OCI-M2 (cell line): ENCODE data around the gene GSTT4.
"Not testable (repeated sequence)": the region's sequence is repeated elsewhere in the genome, so short reads cannot be mapped to it uniquely, and the experiment has no call there.

Source experiments
- DNase-seq: peaks from one replicate; lab custom pipeline; 2025; ENCODE audit not compliant: unreplicated experiment; lab: John Stamatoyannopoulos, UW

The GSTT4 gene

DNA sequence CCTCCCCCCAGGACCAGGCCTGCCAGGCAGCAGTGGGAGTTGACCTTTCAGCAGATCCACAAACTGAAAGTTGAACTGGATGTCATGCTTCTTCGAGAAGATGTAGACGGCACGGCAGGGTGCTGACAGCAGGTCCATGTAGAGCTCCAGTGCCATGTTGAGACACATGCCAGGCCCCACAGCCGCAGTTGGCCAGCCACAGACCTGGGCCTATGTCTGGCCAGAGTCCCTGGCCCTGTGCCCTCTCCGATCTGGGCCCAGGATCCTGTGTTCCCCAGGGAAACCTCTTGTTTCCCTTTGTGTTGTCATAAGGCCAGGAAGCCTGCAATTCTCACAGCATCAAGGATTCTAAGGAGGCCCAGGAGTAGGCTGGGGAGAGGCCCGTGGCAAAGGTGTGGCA is at the start of gene GSTT4:
Gene GSTT4 (minus strand): TSS at position 253 of the 400 bp plus-strand sequence. CDS start 97 bp downstream, at position 156.
- no peak for DNase-seq

- no peak for DNase-seq
These were observed 49.1 kb upstream of the GSTT4 start for GRCh38 chr22:24054356-24054755.

DNA sequence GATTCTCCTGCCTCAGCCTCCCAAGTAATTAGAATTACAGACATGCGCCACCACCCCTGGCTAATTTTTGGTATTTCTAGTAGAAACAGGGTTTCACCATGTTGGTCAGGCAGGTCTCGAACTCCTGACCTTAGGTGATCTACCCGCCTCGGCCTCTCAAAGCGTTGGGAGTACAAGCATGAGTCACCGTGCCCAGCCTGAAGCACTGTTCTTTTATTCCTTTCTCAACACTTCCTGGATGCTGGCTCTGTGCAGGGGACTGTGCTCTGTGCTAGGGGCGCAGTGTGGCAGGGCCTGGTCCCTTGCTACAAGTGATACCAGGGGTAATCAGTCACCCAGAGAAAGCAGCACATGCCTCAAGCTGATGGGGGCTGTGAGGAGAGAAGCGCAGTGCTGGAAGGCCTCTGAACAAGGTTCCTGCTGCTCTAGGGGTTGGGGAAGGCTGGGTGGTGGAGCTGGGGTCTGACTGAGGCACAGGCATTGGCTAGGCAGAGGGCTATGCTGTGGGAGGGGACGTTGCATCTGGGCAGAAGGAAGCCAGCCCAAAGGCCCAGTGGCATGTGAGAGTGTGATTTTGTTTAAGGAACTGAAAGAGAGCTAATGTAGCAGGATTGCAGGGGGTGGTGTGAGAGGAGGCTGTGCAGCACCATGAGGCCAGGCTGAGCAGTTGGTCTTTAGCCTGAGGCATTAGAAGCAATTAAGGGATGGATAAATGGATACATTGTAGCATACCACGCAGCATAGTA is 48.4 kb upstream of the GSTT4 start:
- DNase-seq: no peak

- DNase-seq: no peak
These were observed 46.3 kb upstream of the GSTT4 start for GRCh38 chr22:24051568-24051967.

DNA sequence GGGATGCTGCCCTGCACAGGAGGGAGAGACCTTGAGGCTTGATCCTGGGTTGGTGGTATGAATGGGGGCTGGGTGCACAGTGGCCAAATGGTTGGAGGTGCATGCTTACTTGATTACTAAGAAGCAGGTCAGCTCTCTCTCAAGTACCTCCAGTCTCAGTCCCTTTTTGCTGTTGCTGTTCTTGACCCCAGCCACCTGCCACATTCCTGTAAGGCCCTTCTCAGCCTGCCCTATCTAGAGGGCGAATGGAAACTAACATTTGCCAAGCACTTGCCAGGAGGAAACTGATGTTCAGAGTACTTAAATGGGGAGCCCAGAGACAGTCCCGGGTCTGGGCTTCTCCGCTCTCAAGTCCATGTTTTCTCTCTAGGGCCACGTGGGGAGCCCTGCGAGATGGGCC is 45.8 kb upstream of the GSTT4 start:
- no peak for DNase-seq

DNA sequence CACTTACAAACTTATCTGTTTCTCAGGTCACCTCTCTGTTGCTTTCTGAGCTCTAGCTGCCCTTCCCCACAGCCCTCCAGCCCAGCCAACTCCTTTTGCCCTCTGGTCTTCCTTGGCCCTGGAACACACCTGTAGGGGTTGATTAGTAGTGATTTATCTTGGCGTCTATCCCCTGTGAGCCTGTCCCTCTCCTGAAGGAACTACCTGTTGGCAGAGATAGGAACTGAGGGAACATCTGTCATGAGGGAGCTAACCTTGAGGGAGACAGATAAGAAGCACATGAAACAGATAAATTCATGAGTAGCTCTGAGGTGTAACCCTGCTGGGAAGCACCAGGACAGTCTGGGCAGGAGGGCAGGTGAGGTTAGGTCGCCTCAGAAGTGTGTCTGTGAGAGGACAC is 44.7 kb upstream of the GSTT4 start:
- no peak for DNase-seq

DNA sequence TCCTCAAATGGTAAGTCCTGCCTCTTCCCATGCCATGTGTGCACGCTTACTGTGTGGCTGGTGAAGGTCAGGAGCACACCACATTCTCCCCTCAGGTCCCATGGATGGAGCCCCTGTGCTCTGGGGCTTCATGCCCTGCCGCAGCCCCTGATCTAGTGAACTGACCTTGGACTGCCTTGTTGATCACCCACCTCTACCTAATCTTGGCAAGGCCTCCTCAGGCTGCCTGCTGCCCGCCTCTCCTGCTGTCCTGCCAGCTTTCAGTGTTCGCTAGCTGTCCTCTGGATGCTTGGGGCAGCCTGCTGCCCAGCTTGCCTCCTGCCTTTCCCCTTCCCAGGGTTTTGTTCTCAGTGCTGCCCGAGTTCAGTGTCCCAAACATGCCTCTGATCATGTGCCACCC is 44.0 kb upstream of the GSTT4 start:
- no peak for DNase-seq

DNA sequence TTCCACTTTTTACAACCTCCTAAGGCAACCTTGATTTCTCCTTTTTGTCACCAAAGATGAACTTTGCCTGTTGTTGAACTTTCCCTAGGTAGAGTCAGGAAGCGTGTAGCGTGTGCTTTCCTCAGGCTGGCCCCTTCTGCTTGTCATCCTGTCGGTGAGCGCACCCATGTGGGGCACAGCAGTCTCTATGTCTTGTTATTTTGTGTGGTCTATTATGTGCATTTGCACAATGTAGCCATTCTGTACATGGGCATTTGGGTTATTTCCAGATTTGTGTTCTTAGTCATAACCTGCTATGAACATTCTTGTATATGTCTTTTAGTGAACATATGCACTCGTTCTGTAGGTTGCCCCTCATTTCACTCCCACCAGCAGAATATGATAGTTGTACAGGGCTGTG is 40.8 kb upstream of the GSTT4 start:
- DNase-seq: no peak

DNA sequence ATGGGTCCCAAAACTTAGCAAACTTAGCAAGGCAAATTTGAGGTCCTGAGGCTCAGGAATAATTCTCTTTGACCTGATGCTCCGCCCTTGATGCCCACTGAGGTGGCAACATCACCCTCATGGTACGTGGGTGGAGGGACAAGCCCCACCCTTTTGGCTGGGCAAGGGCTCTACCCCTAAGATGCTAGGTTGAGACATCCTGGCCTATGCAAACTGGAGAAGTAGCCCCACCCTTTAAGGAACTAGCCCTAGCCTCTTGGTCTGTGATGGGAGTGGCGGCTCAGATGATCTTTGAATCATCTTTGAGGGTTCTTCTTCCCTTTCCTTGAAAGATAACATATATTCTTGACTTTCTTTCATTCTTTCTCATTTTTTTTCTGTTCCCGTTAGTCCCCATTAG is 38.7 kb upstream of the GSTT4 start:
- DNase-seq: no peak

DNA sequence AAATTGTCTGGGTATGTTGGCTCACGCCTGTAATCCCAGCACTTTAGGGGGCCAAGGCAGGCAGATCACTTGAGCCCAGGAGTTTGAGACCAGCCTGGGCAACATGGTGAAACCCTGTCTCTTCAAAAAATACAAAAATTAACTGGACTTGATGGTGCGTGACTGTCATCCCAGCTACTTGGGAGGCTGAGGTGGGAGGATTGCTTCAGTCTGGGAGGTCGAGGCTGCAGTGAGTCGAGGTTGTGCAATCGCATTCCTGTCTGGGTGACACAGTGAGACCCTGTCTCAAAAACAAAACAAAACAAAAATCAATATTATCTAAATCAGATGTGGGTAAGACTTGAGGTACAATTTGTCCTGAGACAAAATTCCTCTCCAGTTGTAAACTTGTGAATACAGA is 38.2 kb upstream of the GSTT4 start:
- DNase-seq: not testable (repeated sequence)

DNA sequence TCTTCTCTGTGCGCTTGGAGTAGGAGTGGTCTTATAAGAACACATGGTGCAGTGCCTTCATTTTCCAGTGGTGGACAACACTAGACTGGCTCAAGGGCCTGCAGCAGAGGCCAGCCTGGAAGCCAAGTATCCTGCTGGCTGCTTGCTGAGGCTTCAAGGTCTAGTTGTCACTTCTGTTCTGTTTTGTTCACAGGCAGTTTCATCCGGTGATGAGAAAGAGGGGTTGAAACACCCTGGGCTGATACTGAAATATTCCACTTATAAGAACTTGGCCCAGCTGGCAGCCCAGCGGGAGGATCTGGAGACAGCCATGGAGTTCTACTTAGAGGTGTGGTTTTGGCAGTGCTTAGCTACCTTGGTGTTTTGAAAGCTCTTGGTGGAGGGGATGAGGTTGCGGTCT is 35.7 kb upstream of the GSTT4 start:
- DNase-seq: no peak

DNA sequence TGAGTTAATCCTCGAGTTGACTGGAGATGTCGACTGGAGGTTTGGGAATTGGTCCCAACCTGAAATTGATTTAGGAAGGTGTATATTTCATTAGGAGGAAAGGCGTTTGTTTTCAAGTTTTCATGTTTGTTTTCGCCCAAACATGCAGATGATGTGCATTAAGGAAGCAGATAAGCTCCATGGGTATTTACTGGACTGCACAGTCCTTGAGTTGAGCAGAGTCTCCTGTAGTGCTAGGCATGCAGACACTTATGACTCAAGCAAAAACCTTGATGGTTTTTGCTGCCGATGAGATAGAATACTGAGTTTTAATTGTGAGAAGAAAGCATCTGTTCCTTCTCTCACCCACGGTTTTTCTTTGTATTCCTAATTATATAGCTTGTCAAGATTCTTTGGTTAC is 33.8 kb upstream of the GSTT4 start:
- DNase-seq: no peak

DNA sequence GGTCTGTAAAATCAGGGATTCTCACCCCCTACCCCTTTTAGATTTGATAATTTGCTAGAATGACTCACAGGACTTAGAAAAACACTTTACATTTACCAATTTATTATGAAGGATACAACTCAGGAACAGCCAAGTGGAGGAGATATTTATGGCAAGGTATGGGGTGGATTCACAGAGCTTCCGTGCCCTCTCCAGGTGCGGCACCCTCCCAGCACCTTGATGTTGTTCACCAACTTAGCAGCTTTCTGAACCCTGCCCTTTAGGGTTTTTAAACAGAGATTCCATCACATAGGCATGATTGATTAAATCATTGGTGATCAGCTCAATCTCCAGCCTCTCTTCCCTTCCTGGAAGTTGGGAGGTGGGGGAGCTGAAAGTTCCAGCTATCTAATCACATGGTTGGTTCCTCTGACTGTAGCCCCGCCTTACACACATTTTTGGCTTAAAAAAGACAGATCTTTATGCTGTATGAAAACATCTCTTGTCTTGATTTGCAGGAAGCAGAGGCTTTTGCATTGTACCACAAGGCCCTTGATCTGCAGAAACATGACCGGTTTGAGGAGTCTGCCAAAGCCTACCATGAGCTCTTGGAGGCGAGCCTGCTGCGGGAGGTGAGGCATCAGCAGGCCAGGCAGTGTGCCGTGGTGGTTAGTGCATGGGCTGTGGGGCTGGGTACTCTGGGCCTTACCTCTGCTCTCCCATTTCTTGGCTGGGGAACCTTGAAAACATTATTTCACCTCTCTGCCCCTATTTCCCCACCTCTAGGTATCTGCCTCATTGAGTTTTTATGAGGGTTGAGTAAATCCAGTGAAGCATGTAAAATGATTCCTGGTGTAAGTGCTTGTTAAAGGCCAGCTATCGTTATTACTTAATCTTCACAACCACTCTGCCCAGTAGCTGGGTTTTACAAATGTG is 32.9 kb upstream of the GSTT4 start:
- DNase-seq: no peak

DNA sequence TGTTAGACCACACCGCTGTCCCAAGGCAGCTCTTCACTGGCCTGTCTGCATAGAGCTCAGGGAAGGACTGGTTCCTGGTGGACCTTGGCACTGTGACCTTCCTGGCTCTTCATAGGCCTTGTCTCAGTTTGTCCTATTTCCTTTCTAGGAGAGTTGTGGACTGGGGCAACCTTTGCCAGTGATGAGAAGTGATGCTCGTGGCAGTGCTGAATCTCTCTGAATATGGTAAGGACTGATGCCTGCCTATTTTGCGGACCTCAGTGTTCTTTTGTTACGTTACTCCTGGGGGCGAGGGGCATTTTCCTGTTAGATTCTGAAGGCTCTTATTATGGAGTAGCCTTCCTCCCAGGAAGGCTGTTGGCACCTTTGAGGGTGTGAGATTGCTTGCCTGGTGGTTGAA is 30.0 kb upstream of the GSTT4 start:
- DNase-seq: no peak

GRCh38 chr22:24033731-24034130 is 28.5 kb upstream of the GSTT4 start:
- no peak for DNase-seq

DNA sequence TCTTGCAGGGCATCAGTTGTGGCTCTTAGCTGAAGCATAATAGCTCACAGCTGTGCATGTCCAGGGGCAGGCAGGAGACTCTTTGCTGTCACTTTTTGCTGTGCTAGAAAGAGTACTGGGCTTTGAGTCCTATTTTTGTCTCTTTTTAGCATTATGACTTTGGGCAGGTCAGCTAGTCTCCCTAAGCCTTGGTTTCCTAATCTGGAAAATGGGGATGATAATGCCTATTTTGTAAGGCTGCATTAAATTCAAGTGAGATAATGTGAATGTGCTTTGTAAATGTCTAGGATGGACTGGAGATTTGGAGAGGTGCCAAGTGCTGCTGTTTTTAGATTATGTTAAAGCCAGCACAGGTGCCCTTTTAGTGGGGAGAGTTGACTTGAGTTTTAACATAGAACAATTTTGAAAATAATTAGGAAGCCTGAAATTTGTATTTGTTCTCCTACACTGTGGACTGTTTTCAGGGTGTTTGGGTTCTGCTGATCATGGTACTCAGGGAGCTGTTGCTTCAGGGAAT is 25.0 kb upstream of the GSTT4 start:
- DNase-seq: no peak

DNA sequence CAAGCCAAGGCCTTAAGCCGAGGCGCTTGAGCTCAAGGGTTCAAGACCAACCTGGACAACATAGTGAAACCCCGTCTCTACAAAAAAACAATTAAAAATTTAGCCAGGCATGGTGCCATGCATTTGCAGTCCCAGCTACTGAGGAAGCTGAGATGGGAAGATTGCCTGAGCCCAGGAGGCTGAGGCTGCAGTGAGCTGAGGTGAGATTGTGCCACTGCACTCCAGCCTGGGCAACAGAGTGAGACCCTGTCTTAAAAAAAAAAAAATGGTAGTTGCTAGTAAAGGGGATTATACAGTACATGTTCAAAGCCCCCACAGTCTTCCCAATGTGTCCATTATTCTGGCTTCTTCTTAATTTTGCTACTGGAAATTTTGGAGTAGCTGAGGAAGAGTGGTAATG is 24.1 kb upstream of the GSTT4 start:
- no peak for DNase-seq

DNA sequence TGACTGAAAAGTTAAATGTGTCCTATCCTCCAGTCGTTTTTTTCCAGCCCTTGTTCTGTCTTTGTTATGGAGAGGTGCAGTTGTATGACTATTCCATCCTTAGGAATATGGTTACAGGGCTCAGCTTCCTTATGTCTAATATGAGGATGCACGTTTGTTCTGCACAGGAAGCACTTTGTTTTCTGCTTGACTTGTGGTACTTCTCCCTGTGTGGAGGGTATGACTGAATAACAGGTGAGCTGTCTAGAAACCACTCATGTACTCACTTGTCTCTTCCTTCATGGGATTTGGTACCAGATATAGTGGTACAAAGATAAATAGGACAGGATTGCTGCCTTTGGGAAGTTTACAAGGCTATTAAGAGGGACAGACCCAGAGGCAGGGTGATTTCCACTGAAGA is 23.3 kb upstream of the GSTT4 start:
- no peak for DNase-seq

DNA sequence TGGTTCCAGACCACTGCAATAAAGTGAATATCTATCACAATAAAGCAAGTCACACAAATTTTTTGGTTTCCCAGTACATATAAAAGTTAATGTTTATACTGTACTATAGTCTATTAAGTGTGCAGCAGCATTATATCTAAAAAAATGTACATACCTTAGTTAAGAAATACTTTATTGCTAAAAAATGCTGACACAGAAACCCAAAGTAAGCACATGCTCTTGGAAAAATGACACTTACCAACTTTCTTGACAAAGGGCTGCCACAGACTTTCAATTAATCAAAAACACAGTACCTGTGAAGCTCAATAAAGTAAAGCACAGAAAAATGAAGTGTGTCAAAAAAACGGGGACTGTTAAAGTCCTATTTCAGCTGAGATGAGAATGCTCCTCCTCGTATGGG is 22.7 kb upstream of the GSTT4 start:
- no peak for DNase-seq

DNA sequence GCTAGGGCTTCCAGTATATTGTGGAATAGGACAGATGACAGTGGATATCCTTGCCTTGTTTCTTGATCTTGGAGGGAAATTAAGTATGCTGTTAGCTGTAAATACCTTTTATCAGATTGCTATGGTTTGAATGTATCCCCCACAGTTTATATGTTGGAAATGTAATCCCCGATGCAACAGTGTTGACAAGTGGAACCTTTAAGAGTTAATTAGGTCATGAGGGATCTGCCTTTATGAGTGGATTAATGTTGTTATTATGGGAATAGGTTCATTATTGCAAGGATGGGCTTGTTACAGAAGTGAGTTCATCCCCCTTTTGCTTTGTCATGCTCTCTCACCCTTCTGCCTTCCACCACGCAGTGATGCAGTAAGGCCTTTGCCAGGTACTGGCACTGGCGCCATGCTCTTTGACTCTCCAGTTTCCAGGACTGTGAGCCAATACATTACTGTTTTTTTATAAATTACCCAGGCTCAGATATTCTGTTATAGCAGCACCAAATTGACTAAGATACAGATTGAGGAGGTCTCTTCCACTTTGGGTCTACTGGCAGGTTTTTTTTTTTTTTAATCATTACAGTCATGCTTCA is 22.2 kb upstream of the GSTT4 start:
- DNase-seq: no peak

DNA sequence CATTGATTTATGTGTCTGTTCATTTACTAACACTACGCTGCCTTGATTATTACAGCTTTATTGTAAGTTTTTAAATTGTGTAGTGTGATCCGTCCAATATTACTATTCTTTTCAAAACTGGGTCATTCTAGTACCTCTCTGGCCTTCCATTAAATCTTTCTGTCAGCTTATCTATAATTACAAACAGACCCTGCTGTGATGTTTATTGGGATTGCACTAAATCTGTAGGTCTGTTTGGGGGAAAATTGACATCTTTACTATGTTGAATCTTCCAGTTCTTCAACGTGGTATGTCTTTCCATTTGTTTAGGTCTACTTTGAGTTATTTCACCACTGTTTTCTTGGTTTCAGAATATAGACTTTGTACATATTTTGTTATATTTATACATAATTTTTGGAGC is 21.5 kb upstream of the GSTT4 start:
- DNase-seq: no peak

DNA sequence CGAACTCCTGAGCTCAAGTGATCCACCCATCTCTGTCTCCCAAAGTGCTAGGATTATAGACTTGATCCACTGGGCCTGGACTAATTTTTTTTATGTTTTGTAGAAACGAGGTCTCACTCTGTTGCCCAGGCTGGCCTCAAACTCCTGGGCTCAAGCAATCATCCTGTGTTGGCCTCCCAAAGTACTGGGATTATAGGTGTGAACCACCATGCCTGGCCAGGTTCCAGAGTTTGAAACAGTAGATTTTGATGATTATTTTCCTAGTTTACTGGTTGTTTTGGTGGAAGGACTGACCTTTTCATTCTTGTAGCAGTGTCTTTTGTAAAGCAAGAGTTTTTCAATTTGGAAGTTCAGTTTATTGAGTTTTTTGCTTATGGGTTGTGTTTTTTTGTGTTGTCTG is 20.8 kb upstream of the GSTT4 start:
- no peak for DNase-seq
